Endometrial microvascular endothelial cells (primary cell): ENCODE results near the gene RNF215. TPM values are rescaled to one million over a fixed set of nuclear protein-coding genes. Genes with fewer than 3 reads are reported as not detected.
"Not testable (repeated sequence)": the region's sequence is repeated elsewhere in the genome, so short reads cannot be mapped to it uniquely, and the experiment has no call there.

ENCODE experiments used
- in situ Hi-C: cut with HindIII; loops from 2 replicates; pipeline ENCODE4 v1.10.0; 2017; ENCODE audit warnings: low sequenced_read_pairs, low pct_unique_long_range_greater_than_20kb; ENCODE audit errors: inconsistent ontology term
- total RNA-seq: library from RNA; depleted of rRNA; stranded (reverse); fragments of >200 nt; gene quantifications from one replicate; pipeline ENCODE4 v1.2.3, GENCODE V29; 2015; ENCODE audit errors: inconsistent ontology term

The RNF215 gene
- total RNA-seq, 1 donor from 2014 or later = 11.2 TPM

GRCh38 chr22:30347255-30347892 is 39.8 kb downstream of the RNF215 start:
- in situ Hi-C loops = no loop called here

GRCh38 chr22:30344447-30345200 is 42.6 kb downstream of the RNF215 start:
- in situ Hi-C loops = no loop called here

GRCh38 chr22:30340911-30341685 is 46.1 kb downstream of the RNF215 start:
- in situ Hi-C loops = no loop called here

GRCh38 chr22:30338802-30339201 is 48.4 kb downstream of the RNF215 start:
- in situ Hi-C loops = no loop called here

GRCh38 chr22:30338341-30338740 is 48.9 kb downstream of the RNF215 start:
- in situ Hi-C loops = not testable (repeated sequence)

- in situ Hi-C loops = no loop called here
Measured at GRCh38 chr22:30337461-30337778, 49.8 kb downstream of the RNF215 start.

GRCh38 chr22:30336752-30337460 is 50.3 kb downstream of the RNF215 start:
- in situ Hi-C loops = no loop called here

GRCh38 chr22:30335236-30335635 is 52.0 kb downstream of the RNF215 start:
- in situ Hi-C loops = no loop called here

- in situ Hi-C loops = no loop called here
Measured at GRCh38 chr22:30334646-30335045, 52.6 kb downstream of the RNF215 start.

GRCh38 chr22:30333707-30334087 is 53.5 kb downstream of the RNF215 start:
- in situ Hi-C loops = no loop called here

- in situ Hi-C loops = no loop called here
Measured at GRCh38 chr22:30332994-30333706, 54.1 kb downstream of the RNF215 start.

- in situ Hi-C loops = no loop called here
Measured at GRCh38 chr22:30332551-30332950, 54.7 kb downstream of the RNF215 start.

Other genes starting within 250 kb of the RNF215 start
- gene LIF, start 140.7 kb downstream of the RNF215 start, total RNA-seq = not detected
- not detected for gene OSM, start 120.6 kb downstream of the RNF215 start, total RNA-seq
- 4.0 TPM for gene CASTOR1, start 97.9 kb downstream of the RNF215 start, total RNA-seq
- gene TBC1D10A, start 60.5 kb downstream of the RNF215 start, total RNA-seq = 12.1 TPM
- 81.0 TPM for gene SF3A1, start 30.5 kb downstream of the RNF215 start, total RNA-seq
- 2.0 TPM for gene CCDC157, start 30.4 kb downstream of the RNF215 start, total RNA-seq
- gene SEC14L2, start 9.6 kb upstream of the RNF215 start, total RNA-seq = 48.2 TPM
- 86.3 TPM for gene MTFP1, start 38.4 kb upstream of the RNF215 start, total RNA-seq
- gene SEC14L3, start 84.6 kb upstream of the RNF215 start, total RNA-seq = not detected
- not detected for gene SEC14L4, start 118.3 kb upstream of the RNF215 start, total RNA-seq
- gene SEC14L6, start 159.3 kb upstream of the RNF215 start, total RNA-seq = not detected
- gene GAL3ST1, start 187.3 kb upstream of the RNF215 start, total RNA-seq = not detected
- gene PES1, start 204.5 kb upstream of the RNF215 start, total RNA-seq = 88.8 TPM
- 97.4 TPM for gene TCN2, start 219.8 kb upstream of the RNF215 start, total RNA-seq
- gene SLC35E4, start 248.4 kb upstream of the RNF215 start, total RNA-seq = 40.0 TPM